Fibroblast of skin of left biceps (primary cell): Measurements from ENCODE around the gene RPGRIP1L.

Experiments used
- DNase-seq, 2 experiments: peaks; one replicate each; pipeline ENCODE4 v3.0.0-alpha.2; 2013; ENCODE audit warnings: low read depth in 2 of 2

The RPGRIP1L gene

DNA sequence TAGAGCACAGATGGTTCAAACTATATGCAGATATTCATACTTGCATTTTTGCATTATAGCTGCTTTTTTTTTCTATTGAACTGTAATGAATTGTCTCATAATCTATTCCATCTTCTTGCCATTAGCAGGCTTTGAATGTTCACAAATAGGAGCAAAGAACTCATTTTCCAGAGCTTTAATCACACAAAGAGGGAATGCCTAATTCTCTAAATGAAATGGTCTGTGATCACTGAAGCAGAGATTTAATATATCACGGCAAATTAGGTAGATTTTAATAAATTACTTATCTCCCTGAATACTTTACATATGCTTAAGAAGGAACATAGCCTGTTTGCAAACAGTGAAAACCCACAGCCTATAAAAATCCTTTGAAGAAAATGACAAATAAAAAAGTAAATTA lies 103.0 kb downstream of the RPGRIP1L start:
- DNase-seq: no peak

DNA sequence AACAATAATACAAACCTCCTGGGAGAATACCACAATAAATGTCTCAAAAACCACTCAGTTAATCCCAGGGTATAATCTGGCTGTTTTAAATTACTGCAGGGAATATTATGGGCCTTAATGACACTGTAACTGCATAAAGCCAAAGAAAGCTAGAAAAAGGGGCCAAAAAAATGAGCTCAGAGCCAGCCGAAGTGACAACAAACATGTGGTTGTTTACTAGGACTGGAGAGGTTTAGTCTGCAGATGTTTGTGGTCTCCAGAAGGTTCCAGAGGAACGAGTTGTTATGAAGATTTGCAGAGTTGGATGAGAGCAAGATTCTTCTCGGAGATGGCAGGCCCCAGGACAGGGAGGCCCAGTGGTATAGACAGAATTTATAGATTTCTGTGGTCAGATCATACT lies 103.5 kb downstream of the RPGRIP1L start:
- DNase-seq: peak; percentile 40 to 53

GRCh38 chr16:53599548-53599947 lies 104.1 kb downstream of the RPGRIP1L start:
- no peak for DNase-seq

- peak; percentile 51 to 57 for DNase-seq
These were observed 105.0 kb downstream of the RPGRIP1L start for GRCh38 chr16:53598511-53599275.

DNA sequence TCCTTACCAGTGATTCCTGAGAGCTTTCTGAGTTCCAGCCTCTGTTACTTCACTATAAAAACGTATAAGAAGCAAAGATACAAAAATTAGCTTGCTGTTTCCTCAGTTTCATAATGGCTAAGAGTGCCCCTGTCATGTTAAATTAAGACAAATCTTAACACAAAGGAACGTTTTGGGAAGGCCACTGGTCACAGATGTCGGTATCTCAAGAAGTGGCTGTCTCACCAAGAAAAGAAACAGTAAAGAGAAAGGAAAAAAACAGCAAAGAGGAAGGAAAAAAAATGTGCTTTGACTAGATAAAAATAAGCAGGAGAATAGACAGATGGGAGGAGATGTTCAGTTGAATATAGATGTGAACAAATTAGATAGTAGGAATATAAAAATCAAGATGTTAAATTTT lies 105.9 kb downstream of the RPGRIP1L start:
- DNase-seq: no peak

DNA sequence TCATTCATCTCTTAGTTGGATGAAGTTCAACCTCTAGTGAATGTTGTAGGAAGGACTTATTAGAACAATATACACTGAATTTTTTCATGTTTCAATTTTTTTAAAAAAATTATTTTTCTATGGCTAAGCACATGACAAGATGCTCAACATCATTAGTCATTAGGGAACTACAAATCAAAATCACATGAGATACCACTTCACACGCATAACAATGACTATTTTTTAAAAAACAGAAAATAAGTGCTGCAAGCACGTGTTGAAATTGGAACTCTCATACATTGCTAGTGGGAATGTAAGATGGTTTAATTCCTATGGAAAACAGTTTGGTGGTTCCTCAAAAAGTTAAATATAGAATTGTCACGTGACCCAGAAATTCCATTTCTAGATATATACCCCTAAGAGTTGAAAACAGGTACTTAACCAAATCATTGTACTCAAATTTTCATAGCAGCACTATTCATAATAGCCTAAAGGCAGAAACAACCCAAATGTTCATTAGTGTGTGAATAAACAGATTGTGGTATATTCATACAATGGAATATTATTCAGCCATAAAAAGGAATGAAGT lies 115.5 kb downstream of the RPGRIP1L start:
- DNase-seq: no peak

DNA sequence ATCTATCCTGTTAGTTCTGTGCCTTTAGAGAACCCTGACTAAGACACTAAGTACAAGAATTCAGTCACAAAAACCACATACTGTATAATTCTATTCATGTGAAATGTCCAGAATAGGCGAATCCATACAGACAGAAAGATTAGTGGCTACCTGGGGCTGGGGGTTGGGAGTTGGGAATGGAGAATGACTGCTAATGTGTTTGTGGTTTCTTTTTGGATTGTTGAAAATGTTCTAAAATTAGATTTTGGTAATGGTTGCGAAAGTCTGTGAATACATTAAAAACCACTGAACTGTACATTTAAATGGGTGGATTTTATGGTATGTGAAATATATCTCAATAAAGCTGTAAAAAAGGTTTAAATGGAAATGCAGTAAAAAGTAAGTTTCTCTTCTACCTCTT lies 120.3 kb downstream of the RPGRIP1L start:
- peak; percentile 85 to 86 for DNase-seq

DNA sequence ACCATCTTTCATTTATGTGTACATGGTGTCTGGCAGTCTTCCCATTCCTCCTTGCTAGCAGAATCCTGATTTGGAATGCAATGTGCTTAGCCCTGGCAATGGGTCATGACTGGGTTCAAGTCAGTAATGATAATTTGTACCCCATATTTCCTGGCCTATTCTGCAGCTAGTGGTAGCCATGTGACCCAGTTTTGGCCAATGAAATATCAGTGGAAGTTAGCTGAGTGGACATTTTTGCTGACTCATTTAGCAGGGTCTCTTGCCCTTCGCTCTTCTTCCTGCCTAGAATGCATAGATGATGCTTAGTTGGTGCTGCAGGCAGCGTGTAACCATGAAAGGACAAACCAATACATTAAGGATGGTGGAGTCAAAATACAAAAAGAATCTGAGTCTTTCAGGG lies 121.9 kb downstream of the RPGRIP1L start:
- DNase-seq: no peak

DNA sequence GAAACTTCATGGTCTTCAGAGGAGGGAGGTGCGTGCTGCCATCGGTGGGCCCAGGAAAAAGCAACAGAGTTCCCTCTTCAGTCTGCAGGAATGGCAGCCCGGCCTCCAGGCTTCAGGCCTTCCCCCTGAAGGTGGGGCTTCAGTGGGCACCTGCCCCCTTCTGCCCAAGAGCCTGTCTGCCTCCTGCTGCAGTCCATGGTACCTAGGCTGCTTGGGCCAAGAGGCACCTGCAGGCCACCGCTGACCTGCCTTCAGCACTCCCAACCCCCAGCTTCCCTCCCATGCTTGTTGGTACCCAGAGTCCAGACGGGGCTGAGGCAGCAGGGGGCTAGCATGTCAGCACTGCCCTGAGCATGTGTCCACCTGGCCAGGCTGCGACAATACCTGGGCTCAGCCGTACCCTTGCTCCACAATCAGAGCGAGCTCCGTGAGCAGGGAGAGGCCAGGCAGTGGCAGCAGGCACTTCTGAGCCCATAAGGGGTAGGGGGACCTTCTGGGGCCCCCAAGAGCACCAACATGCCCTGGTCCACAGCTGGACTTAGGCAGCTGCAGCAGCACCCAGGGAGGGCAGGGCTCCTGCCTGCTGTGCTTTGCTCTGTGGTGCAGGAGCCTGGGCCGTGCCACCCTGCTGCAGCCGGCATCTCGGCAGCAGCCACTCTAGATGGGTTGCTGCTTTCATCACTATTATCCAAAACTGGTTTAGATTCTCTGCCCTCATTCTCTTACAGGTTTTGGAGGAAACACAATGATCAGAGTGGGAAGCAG lies 123.4 kb downstream of the RPGRIP1L start:
- DNase-seq: no peak

DNA sequence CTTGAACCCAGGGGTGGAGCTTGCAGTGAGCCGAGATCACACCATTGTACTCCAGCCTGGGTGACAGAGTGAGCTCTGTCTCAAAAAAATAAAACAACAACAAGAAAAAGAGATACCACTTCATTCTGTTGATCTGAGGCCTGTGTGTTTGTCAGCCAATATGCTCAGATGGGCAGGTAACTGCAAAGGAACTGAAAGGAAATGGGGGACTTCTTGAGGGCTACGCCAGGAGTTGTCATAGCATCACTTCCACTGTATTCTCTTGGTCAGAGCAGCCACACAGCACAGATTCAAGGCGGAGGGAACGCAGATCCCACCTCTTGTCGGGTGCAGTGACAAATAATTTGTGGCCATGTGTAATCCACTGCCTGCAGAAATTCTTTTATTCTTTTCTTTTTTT lies 126.8 kb downstream of the RPGRIP1L start:
- no peak for DNase-seq

GRCh38 chr16:53576210-53576609 lies 127.4 kb downstream of the RPGRIP1L start:
- DNase-seq: no peak

GRCh38 chr16:53571763-53572162 lies 131.9 kb downstream of the RPGRIP1L start:
- no peak for DNase-seq

- DNase-seq: no peak
These were observed 137.0 kb downstream of the RPGRIP1L start for GRCh38 chr16:53566552-53567245.

- DNase-seq: no peak
These were observed 138.3 kb downstream of the RPGRIP1L start for GRCh38 chr16:53565296-53565863.

GRCh38 chr16:53563426-53563825 lies 140.2 kb downstream of the RPGRIP1L start:
- no peak for DNase-seq

DNA sequence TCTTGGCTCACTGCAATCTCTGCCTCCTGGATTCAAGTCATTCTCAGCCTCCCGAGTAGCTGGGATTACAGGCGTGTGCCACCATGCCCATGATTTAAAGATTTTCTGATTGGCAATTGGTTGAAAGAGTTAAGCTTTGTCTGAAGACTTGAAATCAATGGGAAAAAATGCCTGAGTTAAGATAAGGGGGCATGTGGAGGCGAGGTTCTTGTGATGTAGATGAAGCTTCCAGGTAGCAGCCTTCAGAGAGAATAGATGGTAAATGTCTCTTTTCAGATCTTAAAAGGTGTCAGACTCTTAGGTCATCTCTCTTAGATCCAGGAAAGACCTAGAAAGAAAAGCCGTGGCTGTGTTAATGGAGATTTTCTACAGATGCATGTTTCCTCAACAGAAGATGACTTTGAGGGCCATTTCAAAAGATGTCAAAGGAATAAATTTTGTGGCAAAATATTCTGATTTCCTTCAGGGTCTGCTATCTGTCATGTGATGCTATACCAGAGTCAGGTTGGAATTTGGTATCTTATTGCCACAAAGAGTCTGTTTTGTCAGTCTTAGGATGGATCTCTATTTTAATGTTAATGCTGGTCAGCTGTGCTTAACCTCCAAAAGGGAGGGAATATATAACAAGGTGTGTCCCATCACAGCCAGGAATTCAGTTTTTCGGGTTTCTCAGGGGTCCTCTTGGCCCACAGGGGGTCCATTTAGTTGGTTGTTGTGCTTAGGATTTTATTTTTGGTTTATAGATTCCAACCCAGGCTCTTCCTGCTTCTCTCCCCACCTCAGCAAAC lies 142.4 kb downstream of the RPGRIP1L start:
- no peak for DNase-seq

DNA sequence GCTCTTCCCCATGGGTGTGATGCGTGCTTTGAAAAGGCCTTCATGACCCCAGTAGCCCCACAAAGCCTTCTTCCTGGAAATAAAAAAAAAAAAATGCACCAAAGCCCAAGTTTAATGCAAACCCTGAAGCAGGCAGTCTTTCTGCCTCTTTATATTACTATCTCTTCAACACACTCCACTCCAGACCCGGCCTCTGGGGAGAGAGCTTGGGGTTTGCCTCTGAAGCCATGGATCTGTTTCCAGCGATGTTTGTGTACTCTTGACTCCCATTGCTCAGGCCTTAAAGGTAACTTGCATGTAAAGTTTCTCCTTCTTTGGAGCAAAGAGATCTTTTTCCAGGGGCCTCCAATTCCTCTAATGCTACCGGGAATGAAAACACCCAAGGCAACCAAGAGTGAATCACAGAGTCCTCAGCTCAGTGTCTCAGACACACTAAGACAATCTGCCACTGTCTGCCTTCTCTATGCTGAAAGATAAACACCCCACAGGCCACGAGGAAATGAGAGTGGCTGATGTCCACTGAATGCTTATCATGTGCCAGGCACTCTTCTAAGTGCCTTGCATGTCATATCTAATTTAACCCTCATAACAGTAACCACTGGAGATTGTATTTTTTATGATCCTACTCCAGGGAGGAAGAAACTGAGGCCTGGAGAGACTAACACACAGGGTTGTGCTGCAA lies 144.2 kb downstream of the RPGRIP1L start:
- no peak for DNase-seq

GRCh38 chr16:53558710-53559109 lies 144.9 kb downstream of the RPGRIP1L start:
- no peak for DNase-seq

GRCh38 chr16:53556521-53556920 lies 147.1 kb downstream of the RPGRIP1L start:
- no peak for DNase-seq

- peak; percentile 82 to 84 for DNase-seq
These were observed 153.5 kb downstream of the RPGRIP1L start for GRCh38 chr16:53549970-53550690.
